HG03139 (cell line): Measurements from ENCODE around the gene PDE8A.

Experiments used
- ATAC-seq: cut with Tn5 transposase; IDR thresholded peaks from one replicate; pipeline ENCODE4 v1.9.1; 2021; ENCODE audit not compliant: unreplicated experiment

The PDE8A gene

GRCh38 chr15:85071061-85071460 lies 89.4 kb downstream of the PDE8A start:
- ATAC-seq = no peak

- ATAC-seq = no peak
Observed at GRCh38 chr15:85071504-85071903, 89.8 kb downstream of the PDE8A start.

- no peak for ATAC-seq
Observed at GRCh38 chr15:85072917-85073316, 91.3 kb downstream of the PDE8A start.

DNA sequence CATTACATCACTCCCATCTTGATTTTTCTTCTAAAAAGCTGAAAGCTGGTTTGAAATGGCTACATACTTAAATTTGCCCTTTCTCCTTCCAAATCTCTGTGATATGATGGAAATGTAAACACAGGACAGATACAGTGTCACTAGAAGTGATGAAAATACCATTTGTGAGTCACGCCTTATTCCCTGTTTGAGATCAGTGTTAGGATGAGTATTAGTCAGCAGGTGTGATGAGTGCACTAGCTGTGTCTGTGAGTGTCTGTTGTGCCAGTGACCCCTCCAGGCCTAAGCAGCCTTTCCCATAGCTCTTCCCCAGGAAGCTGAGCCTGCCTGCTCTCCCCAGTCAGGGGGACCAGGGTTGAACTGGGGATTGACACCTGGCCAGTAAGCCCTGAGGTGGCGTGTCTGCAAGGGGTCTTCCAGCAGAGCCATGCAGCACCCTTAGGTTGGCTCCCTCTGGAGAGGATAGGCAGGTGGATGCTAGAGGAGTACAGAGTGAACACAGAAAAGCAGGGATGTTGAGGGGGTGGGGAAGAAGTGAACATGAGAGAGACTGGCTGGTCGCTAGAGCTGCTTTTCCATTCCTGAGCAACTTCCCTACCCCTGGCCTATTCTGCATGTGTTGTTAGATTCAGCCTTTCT lies 92.0 kb downstream of the PDE8A start:
- ATAC-seq = no peak

GRCh38 chr15:85086855-85087254 lies 105.2 kb downstream of the PDE8A start:
- ATAC-seq = no peak

GRCh38 chr15:85088300-85088699 lies 106.6 kb downstream of the PDE8A start:
- no peak for ATAC-seq

GRCh38 chr15:85089929-85090597 lies 108.4 kb downstream of the PDE8A start:
- ATAC-seq = no peak

DNA sequence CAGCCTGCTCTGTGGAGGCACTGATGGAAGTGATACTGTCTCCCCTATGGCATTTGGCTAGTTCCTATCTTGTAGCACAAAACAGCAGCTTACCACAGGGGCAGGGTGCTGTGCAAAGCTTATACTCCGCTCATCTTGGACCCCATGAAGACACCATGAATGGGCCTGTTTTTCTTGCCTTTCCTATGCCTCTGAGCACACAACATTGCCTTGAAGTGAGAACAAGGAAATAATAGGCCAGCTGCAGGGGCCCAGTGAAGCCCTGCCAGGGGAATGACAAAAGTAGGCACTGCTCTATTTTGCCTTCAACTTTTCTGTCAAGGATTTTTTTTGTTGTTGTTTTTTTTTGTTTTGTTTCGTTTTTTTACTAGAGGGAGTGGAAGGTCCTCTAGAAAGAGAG lies 110.3 kb downstream of the PDE8A start:
- no peak for ATAC-seq

- ATAC-seq = no peak
Observed at GRCh38 chr15:85094685-85095084, 113.0 kb downstream of the PDE8A start.

- ATAC-seq = no peak
Observed at GRCh38 chr15:85095566-85095965, 113.9 kb downstream of the PDE8A start.

GRCh38 chr15:85097250-85097649 lies 115.6 kb downstream of the PDE8A start:
- no peak for ATAC-seq

- no peak for ATAC-seq
Observed at GRCh38 chr15:85097725-85098124, 116.1 kb downstream of the PDE8A start.

DNA sequence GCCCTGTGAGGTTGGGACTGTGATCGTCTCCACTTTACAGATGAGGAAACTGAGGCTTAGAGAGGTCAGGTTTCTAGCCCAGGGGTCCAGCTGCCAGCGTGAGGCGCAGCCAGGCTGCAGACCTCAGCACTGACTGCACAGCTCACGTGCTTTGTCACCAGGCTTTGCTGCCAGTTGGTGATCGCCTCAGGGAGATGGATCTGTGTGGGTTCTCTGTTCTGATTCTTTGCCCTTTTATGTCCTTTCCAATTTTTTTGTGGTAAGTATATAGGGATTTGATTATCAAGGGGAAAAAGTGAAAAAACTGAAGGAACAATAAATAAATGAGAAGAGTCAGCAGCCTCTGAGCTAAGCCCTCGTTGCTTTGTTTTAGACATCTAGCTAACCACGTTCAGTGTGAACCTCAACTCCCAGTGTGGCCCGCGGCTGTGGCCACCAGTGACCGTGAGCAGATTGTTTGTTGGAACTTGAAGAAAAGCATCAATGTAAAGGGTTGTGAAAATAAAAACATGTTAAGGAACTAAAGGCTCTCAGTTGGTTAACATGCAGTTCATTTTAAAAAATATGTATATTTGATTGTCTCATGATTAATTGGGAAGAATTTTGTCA lies 117.6 kb downstream of the PDE8A start:
- ATAC-seq = no peak

DNA sequence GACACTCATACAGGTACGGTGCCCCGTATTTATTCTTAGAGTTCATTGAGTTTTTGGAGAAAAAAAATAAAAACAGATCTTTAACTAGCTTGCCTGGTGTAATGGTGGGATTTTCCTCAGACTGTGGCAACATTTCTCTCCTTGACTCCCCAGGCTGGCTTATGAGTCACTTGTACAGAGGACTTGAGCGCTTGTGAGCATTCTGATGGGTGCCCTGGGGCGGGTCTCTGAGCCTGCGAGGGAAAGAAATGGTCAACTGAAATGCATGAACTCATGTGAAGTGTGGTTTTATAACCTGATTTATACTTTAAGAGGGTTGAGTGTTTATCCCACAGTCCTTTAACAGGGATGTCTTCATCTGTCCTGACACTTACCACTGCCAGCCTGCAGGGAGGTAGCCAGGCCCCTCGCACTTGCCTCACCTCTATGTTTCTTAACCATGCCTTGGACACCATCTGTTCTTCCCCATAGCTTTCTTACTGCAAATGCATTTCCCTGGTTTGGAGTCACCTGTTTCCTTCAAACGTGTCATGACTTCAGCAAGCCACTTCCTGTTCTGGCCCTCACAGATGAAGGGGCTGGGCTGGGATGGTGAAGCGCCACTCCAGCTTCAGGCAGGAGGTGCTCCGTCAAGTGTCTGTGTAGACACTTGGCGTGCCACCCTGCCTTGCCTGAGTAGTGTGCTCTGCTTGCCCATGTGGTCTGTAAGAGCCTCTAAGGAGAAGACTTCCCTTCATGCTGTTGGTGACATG lies 118.7 kb downstream of the PDE8A start:
- no peak for ATAC-seq

- no peak for ATAC-seq
Observed at GRCh38 chr15:85104584-85104983, 122.9 kb downstream of the PDE8A start.

DNA sequence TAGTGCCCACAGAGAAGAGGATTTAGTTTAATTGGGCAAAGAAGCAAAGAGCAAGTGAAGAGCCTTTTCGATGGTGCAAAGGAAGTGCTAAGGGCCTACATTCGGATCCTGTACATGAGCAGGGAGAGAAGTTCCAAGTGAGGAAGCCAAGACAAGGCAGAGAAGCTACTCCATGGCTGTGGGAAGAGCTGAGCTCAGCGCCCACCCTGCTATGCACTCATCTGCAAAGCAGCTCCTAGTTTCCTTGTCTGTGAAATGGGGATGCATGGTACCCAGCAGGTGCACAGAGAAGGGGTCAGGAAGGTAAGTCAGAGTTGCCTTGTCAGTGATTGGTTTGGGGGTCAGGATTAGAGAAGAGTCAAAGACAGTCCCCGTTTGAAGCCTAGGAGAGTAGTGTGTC lies 126.5 kb downstream of the PDE8A start:
- no peak for ATAC-seq

GRCh38 chr15:85109333-85109732 lies 127.7 kb downstream of the PDE8A start:
- ATAC-seq = no peak

GRCh38 chr15:85112997-85113396 lies 131.3 kb downstream of the PDE8A start:
- ATAC-seq = no peak

- no peak for ATAC-seq
Observed at GRCh38 chr15:85114886-85115285, 133.2 kb downstream of the PDE8A start.

GRCh38 chr15:85116066-85116465 lies 134.4 kb downstream of the PDE8A start:
- ATAC-seq = no peak

- no peak for ATAC-seq
Observed at GRCh38 chr15:85116494-85116893, 134.8 kb downstream of the PDE8A start.
